HG02852 (cell line): ENCODE data around the gene ERC2.

Experiments
- ATAC-seq: cut with Tn5 transposase; IDR thresholded peaks from one replicate; pipeline ENCODE4 v1.9.1; 2021; ENCODE audit warnings: mild to moderate bottlenecking, moderate library complexity; ENCODE audit not compliant: unreplicated experiment

The ERC2 gene

DNA sequence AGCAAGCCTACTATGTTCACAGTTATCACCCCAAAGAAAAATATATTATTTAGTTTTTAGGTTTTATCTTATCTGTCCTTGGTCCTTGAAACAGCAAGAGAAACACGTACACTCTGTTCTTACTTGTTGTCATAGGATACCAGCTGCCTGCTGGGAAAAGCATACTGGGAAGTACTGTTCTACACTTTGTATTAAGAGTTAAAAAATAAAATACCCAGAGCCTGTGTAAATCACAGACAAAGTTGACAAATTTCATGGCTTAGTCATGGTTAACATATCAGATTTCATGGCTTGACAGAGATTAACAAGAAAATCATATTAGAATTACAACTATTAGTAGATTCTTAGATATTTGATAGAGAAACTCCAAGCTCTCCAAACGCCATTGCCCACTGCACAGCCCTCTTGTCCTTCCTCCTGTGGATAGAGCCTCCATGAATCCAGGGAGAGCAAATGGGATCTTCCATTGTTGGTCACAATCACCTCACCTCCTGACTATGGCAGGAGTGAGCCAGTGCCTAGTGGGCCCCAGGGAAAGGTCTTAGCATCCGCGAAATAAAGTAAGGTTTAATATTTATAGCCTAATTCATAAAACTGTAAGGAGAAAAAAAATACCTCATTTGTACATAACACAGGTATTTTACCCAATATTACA, 853.1 kb downstream of the ERC2 start:
- ATAC-seq = no peak

GRCh38 chr3:55611121-55611520, 857.1 kb downstream of the ERC2 start:
- no peak for ATAC-seq

DNA sequence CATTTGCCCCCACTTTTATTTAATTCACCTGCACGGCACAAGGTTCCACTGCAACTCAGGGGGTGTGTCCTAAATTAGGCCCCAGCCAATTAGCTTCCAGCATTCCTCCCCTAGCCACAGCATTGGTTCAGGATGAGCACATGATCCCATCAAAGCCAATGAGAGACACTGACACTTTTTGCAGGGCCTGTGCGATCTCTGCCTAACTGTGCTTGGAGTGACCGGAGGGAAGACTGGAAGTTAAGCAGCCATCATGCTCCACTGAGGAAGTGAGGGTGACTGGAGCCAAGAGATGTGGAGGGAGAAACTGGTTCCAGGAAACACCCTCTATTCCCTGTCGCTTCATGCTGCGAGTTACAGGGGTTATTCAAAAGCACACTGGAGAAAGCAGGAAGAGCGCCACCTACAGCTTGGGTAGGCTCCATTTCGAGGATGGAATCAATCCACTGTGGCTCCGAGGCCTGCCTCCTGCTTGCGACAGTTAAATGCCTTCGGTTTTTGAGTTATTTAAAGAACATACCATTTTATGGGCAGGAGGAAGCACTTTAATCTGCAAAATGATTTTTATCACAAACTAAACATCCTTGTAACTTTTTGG, 858.9 kb downstream of the ERC2 start:
- ATAC-seq = no peak

DNA sequence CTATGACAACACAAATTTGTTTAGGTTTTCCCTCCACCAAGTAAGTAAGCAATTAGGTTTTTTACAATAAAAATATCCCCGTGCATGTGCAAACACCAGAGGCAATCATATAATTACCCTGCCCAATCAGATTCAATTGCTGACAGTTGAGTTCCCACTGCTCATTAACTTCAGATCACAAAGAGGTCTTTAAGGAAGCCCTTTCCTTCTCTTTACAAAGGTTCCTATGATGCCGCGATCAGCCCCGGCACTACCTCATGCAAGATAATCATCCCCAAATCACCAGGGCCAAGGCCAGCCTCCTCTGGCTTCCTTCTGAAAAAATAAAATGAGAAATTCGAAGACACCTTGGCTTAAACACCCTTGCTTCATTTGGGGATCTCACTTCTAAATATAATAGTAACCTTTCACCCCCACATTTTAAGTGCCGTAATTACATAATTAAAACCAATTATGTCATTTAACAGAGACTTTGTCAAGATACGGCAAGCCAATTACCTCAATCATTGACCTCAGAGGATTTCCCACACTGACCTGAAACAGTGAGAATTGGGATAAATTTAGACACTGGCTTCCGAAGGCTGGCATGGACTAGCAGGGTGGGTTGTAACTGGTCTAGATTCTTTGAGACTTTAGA, 859.8 kb downstream of the ERC2 start:
- no peak for ATAC-seq

DNA sequence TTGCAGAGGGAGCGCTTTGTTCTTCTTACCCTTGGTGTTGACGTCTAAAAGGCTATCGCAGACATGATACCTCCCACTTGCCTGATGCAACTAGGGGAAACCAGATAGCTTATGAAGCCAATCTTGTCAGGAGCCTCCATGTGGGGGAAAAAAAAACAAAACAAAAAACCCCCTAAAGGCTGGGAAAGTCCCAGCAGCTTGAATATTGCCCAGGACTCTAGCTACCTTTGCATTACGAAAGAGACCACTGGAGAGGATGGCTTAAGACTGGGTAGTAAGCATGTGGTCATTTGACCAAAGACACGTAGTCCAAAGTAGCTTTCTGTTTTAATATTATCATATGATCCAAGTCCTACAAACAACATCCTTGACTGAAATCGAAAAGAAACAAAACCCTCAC, 860.4 kb downstream of the ERC2 start:
- ATAC-seq = peak; percentile 86

- ATAC-seq = no peak
Observed at GRCh38 chr3:55607175-55607574, 861.1 kb downstream of the ERC2 start.

DNA sequence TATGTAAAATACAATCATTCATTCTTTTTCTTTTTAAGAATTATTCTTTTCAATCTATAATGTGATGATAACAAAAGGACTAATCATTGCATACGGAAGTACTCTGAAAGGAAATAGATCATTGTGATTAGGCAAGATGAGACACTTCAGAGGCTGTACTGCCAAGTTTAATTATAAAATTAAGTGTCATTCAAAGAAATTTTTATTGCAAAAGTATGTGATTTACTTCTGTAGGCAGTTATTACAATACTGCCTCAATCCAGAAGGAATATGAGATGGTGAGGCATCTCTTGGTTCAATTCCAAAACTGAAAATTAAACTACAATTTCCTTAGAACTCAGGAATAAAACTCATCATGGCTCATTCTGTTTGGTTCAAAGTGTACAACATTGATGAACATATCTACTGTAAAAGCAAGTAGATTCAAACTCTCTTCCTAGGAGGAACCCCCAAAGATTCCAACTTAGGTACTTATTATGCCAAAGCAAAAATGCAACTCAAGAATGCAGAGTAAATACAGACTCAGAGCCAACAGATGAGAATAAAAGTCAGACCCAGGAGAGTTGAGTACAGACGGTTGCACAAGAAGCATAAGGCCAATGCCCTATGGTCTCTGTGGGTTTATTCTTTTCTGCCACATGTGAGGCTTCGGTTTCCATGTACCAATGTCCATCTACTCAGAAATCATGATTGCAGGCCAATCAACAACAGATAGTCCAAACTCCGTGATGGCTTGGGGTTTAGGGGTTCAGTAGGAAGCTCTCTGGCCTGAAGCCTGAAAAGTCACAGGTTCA, 862.6 kb downstream of the ERC2 start:
- ATAC-seq = no peak

GRCh38 chr3:55604846-55605245, 863.4 kb downstream of the ERC2 start:
- no peak for ATAC-seq

DNA sequence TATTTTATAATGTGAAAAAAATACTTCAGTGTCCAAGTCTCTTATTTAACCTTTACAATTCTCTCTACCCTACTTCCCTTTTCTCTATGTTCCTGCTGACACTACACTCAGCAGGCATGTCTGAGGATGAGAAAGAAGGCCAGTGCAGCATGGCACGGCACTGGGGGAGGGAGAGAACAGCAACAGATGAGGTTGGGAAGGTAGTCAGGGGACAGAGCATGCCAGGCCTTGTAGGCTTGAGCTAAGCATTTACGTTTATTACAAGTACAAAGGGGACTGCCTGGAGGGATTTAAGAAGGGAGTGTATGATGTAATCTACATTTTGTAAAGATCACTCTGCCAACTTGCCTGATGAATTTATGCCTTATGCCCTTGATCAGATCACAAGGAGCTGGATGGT, 863.9 kb downstream of the ERC2 start:
- ATAC-seq = no peak

DNA sequence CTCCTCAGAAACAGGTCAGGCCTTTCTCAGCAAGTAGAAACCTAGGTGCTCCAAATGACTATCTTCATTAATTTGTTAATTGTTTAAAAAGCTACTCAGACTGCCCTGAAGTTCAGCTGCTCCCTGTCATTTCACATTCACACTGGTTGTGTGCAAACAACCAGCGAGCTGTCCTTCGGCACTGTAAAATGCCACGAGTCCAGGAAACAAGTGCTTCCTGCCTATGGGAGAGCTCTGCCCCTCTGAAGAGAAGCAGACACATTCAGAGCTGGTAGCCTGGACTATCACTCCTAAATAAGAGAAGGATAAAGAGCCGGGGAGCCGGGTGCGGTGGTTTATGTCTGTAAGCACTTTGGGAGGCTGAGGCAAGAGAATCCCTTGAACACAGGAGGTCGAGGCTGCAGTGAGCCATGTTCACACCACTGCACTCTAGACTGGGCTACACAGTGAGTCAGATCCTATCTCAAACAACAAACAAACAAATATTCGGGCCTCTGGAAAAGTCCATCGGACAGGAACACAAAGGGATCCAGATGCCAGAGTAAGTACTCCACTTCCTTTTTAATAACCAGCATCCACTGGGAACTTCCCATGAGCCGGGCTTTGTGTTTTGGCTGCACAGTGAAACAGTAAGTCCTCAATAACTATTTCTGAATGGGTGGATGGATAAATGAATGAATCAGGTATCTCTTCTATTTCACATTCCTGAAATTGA, 866.7 kb downstream of the ERC2 start:
- no peak for ATAC-seq

- ATAC-seq = no peak
Observed at GRCh38 chr3:55598224-55598623, 870.0 kb downstream of the ERC2 start.

DNA sequence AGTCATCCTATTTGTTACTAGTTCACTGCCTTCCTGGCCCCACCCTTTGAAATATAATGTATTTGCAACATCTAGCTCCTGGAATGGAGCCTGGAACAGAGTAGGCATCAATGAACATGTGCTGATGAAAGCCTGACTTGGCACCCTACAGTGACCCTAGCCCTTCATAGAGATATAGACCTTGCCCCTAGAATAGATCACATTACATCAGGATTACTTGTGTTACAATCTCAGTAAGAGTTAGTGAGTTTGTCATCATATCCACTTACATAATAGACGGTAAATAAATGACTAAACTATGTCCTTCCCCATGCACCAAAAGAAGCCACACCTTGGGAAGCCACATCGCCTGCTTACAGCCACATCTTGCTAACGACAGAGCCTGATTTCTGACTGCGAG, 870.6 kb downstream of the ERC2 start:
- no peak for ATAC-seq

DNA sequence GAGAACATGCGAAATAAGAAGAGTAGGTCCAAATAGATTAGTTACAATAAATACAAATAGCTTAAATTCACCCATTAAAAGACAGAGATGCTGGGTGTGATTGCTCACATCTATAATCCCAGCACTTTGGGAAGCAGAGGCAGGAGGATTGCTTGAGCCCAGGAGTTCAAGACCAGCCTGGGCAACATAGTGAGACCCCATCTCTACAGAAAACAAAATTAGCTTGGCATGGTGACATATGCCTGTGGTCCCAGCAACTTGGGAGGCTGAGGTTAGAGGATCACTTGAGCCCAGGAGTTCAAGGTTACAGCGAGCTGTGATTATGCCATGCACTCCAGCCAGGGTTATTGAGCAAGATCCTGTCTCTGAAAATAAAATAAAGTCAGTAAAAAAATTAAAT, 872.1 kb downstream of the ERC2 start:
- ATAC-seq = no peak

DNA sequence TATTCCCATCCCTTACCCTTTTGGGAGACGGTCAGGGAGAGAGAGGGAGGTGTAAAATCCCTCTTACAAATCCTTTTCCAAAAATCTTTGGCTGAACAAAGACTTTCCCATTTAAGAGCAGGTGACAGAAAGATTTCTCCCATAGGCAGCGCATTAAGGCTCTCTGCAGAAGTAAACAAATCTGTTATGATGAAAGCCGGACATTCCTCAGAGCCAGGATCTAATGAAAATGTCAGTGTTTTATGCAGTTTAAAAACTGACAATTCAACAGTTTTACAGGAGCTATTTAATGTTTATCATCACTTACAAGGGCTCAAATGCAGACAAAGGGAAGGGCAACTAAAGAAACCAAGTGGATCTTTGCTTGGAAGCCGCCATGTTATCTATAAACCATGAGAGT, 872.8 kb downstream of the ERC2 start:
- ATAC-seq = no peak

GRCh38 chr3:55592572-55592971, 875.7 kb downstream of the ERC2 start:
- ATAC-seq = no peak

DNA sequence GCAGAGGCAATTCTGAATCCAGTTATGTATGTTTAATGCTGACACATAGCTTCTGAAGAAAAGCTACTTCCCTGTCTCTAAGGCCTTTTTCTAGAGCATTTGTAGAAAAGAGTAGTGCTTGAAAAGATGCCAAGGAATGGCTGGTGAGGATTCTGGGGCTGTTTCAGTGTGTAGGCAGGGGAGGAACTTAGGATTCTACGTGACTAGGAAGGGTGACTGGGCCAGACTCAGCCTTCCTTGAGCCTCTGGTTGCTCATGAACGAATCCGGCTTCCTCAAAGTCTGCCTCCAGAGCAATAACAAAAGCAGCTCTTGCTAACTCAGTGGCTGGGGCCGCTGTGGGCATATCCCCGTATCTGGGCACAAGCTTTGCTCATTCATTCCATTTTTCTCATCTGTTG, 876.4 kb downstream of the ERC2 start:
- ATAC-seq = no peak

- ATAC-seq = peak; percentile 60
Observed at GRCh38 chr3:55588146-55588765, 880.0 kb downstream of the ERC2 start.

DNA sequence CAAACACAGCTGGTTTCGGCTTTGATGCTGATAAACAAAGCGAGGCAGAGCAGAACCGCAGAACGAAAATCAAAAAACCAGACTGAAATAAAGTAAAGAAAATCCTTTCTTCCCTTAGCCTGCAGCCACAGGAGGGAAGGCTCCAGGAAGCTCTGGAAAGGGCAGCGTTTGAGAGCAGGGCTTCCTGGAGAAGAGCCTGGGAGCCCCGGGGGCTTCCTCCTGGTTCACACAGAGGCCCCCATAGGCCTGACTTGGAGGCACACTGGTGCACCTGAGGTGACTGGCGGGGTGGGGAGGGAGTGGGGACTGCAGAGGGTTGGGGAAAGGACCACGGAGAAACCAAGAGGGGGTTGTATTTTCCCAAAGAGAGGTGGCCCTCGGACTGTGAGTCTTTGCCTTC, 882.4 kb downstream of the ERC2 start:
- no peak for ATAC-seq

GRCh38 chr3:55584716-55585368, 883.4 kb downstream of the ERC2 start:
- ATAC-seq = no peak

GRCh38 chr3:55584030-55584429, 884.2 kb downstream of the ERC2 start:
- no peak for ATAC-seq
